Activated CD4-positive, alpha-beta T cell treated with anti-CD3 and anti-CD28 coated beads, Interleukin-2, Interleukin-6, amounts not matched to agents 100 ng/mL and 50 ng/mL, durations not matched to agents 16 hours and 8 hours (primary cell): Measurements from ENCODE around the gene SUSD4.
A peak's percentile ranks its signal among the peaks of the same experiment; 100 is the strongest.

Experiments
- DNase-seq: peaks from one replicate; pipeline ENCODE4 v3.0.0-alpha.2; 2020

Gene SUSD4

GRCh38 chr1:223248001-223248769 is 115.8 kb downstream of the SUSD4 start:
- DNase-seq: no peak

GRCh38 chr1:223246476-223247112 is 117.4 kb downstream of the SUSD4 start:
- DNase-seq: no peak

GRCh38 chr1:223245983-223246382 is 118.0 kb downstream of the SUSD4 start:
- DNase-seq: no peak

- DNase-seq: no peak
These were observed 118.6 kb downstream of the SUSD4 start for GRCh38 chr1:223245411-223245810.

GRCh38 chr1:223244366-223245103 is 119.4 kb downstream of the SUSD4 start:
- peak; percentile 68 for DNase-seq

- DNase-seq: no peak
These were observed 120.4 kb downstream of the SUSD4 start for GRCh38 chr1:223243441-223244050.

- DNase-seq: no peak
These were observed 121.0 kb downstream of the SUSD4 start for GRCh38 chr1:223242971-223243370.

GRCh38 chr1:223242382-223242955 is 121.5 kb downstream of the SUSD4 start:
- DNase-seq: no peak

- no peak for DNase-seq
These were observed 123.9 kb downstream of the SUSD4 start for GRCh38 chr1:223240122-223240521.

GRCh38 chr1:223235091-223235490 is 128.9 kb downstream of the SUSD4 start:
- no peak for DNase-seq

- no peak for DNase-seq
These were observed 129.4 kb downstream of the SUSD4 start for GRCh38 chr1:223234534-223234933.

GRCh38 chr1:223234170-223234514 is 129.8 kb downstream of the SUSD4 start:
- DNase-seq: no peak

- DNase-seq: peak; percentile 7
These were observed 130.4 kb downstream of the SUSD4 start for GRCh38 chr1:223233410-223234169.

- DNase-seq: no peak
These were observed 131.0 kb downstream of the SUSD4 start for GRCh38 chr1:223233019-223233409.

GRCh38 chr1:223231581-223231980 is 132.4 kb downstream of the SUSD4 start:
- no peak for DNase-seq

- no peak for DNase-seq
These were observed 132.9 kb downstream of the SUSD4 start for GRCh38 chr1:223231011-223231572.

- DNase-seq: peak; percentile 45
These were observed 133.7 kb downstream of the SUSD4 start for GRCh38 chr1:223230161-223230881.

GRCh38 chr1:223229756-223230155 is 134.2 kb downstream of the SUSD4 start:
- DNase-seq: peak; percentile 9

- no peak for DNase-seq
These were observed 134.9 kb downstream of the SUSD4 start for GRCh38 chr1:223228931-223229528.

- no peak for DNase-seq
These were observed 135.8 kb downstream of the SUSD4 start for GRCh38 chr1:223228201-223228600.
